Measurements from ENCODE around the gene BHLHE40.
"Not testable (repeated sequence)": the region's sequence is repeated elsewhere in the genome, so short reads cannot be mapped to it uniquely, and the experiment has no call there.

The BHLHE40 gene

GRCh38 chr3:4979428-4980228 is at the start of gene BHLHE40:
Gene BHLHE40 (plus strand): TSS chr3:4979437. CDS start chr3:4979719, 282 bp downstream.
- DNase-seq = peak; percentile 91

- no peak for DNase-seq
Measured at GRCh38 chr3:4930501-4930900, 48.7 kb upstream of the BHLHE40 start.

GRCh38 chr3:4934050-4934449 is 45.2 kb upstream of the BHLHE40 start:
- no peak for DNase-seq

- DNase-seq = no peak
Measured at GRCh38 chr3:4935347-4935746, 43.9 kb upstream of the BHLHE40 start.

GRCh38 chr3:4936982-4937614 is 42.1 kb upstream of the BHLHE40 start:
- no peak for DNase-seq

- DNase-seq = no peak
Measured at GRCh38 chr3:4938281-4938982, 40.8 kb upstream of the BHLHE40 start.

- DNase-seq = no peak
Measured at GRCh38 chr3:4939276-4939675, 40.0 kb upstream of the BHLHE40 start.

- DNase-seq = no peak
Measured at GRCh38 chr3:4940985-4941384, 38.3 kb upstream of the BHLHE40 start.

- DNase-seq = no peak
Measured at GRCh38 chr3:4943549-4943948, 35.7 kb upstream of the BHLHE40 start.

GRCh38 chr3:4945324-4945723 is 33.9 kb upstream of the BHLHE40 start:
- DNase-seq = no peak

- DNase-seq = no peak
Measured at GRCh38 chr3:4947028-4947427, 32.2 kb upstream of the BHLHE40 start.

GRCh38 chr3:4948395-4948794 is 30.8 kb upstream of the BHLHE40 start:
- no peak for DNase-seq

GRCh38 chr3:4949004-4949403 is 30.2 kb upstream of the BHLHE40 start:
- no peak for DNase-seq

- DNase-seq = no peak
Measured at GRCh38 chr3:4949659-4950058, 29.6 kb upstream of the BHLHE40 start.

- no peak for DNase-seq
Measured at GRCh38 chr3:4950351-4950784, 28.9 kb upstream of the BHLHE40 start.

- no peak for DNase-seq
Measured at GRCh38 chr3:4950948-4951347, 28.3 kb upstream of the BHLHE40 start.

GRCh38 chr3:4953119-4953518 is 26.1 kb upstream of the BHLHE40 start:
- DNase-seq = no peak

- DNase-seq = no peak
Measured at GRCh38 chr3:4954256-4955000, 24.8 kb upstream of the BHLHE40 start.

- DNase-seq = no peak
Measured at GRCh38 chr3:4956099-4956498, 23.1 kb upstream of the BHLHE40 start.

- DNase-seq = no peak
Measured at GRCh38 chr3:4956738-4957137, 22.5 kb upstream of the BHLHE40 start.

GRCh38 chr3:4957978-4958377 is 21.3 kb upstream of the BHLHE40 start:
- no peak for DNase-seq

- DNase-seq = no peak
Measured at GRCh38 chr3:4959180-4959579, 20.1 kb upstream of the BHLHE40 start.

GRCh38 chr3:4961865-4962264 is 17.4 kb upstream of the BHLHE40 start:
- DNase-seq = not testable (repeated sequence)
